ENCODE measurements around the gene DEFB131A.
"Not testable (repeated sequence)": the region's sequence is repeated elsewhere in the genome, so short reads cannot be mapped to it uniquely, and the experiment has no call there.

The DEFB131A gene

GRCh38 chr4:9495443-9495842 lies 51.2 kb downstream of the DEFB131A start:
- DNase-seq: peak; percentile 25

- DNase-seq: not testable (repeated sequence)
Measured at GRCh38 chr4:9497575-9498467, 53.6 kb downstream of the DEFB131A start.

- DNase-seq: not testable (repeated sequence)
Measured at GRCh38 chr4:9498468-9499040, 54.3 kb downstream of the DEFB131A start.

GRCh38 chr4:9499974-9500487 lies 55.8 kb downstream of the DEFB131A start:
- not testable (repeated sequence) for DNase-seq
